ENCODE results near the gene CYBC1. TPM values are rescaled to one million over a fixed set of nuclear protein-coding genes. Genes with fewer than 3 reads are reported as not detected.
A peak's percentile ranks its signal among the peaks of the same experiment; 100 is the strongest.

Gene CYBC1
- 71.4 and 106 TPM in 2 replicates for total RNA-seq (2014; rRNA removed; shearing (Covaris generic))

DNA sequence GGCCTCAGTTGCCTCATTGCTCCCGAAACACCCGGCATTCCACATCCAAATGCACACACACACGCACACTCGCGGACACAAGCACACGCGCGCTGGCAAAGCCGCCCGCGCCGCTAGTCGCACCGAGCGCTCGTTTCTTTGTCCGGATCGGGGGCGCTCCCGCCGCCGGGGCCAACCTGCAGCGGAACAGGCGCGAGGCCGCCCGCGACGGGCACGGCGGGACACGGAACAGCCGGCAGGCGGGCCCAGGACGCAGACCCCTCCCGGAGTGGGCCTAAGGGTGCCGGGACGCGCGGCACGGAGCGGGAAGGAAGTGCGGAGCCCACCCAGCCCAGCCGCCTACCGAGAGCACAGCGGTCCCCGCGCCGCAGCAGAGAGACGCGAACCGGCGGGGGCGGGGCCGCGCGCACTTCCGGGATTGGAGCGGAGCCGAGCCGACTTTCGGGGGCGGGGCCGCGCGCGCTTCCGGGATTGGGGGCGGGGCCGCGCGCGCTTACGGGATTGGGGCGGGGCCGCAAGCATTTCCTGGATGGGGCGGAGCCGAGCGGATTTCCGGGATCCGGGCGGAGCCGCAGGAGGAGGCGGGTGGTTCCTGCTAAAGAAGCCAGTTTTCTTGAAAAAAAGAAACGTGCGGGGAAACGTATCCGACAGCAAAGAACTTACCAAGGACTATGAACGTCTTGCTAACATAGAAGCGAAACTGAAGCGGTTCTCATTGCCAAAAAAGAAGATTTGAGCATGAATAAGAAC lies at the start of gene CYBC1:
Gene CYBC1, minus strand, starts transcription at position 396 of the 750 bp plus-strand sequence. CDS start 1,498 bp downstream, outside the sequence.
- H3K4me1 ChIP-seq (replicated peaks) = peaks cover 21% of the 10 kb centered on the region

GRCh38 chr17:82497483-82498405 lies 47.2 kb upstream of the CYBC1 start:
- no peaks in the 10 kb centered on the region for H3K9me3 ChIP-seq (replicated peaks)
- peak in 1 of 2 experiments; percentile 74 for DNase-seq (ENCODE audit: low read depth in 1 of 2, low spot score in 2 of 2)
- peak overlapping the region; percentile 61 for H3K4me3 ChIP-seq
- H3K4me1 ChIP-seq (replicated peaks) = peaks cover 30% of the 10 kb centered on the region
- H3K27me3 ChIP-seq (replicated peaks) = no peaks in the 10 kb centered on the region
- no peaks in the 10 kb centered on the region for H3K36me3 ChIP-seq
- peak overlapping the region; percentile 75 for H3K27ac ChIP-seq

More for the DNA sequence above, at the start of gene CYBC1:
- DNase-seq (ENCODE audit: low read depth in 1 of 2, low spot score in 2 of 2) = peak; percentile 93 to 96
- H3K27ac ChIP-seq = peak within 1 kb of the TSS; percentile 63
- H3K4me3 ChIP-seq = peak within 1 kb of the TSS; percentile 99
- H3K36me3 ChIP-seq = peaks cover 31% of the 10 kb centered on the region
- 0 out of 2 replicates have a peak, but pooled peaks cover 3% of the 10 kb centered on the region for H3K9me3 ChIP-seq (replicated peaks)
- H3K27me3 ChIP-seq (replicated peaks) = no peaks in the 10 kb centered on the region

GRCh38 chr17:82496529-82497434 lies 46.2 kb upstream of the CYBC1 start:
- H3K27me3 ChIP-seq (replicated peaks) = no peaks in the 10 kb centered on the region
- H3K36me3 ChIP-seq = no peaks in the 10 kb centered on the region
- DNase-seq (ENCODE audit: low read depth in 1 of 2, low spot score in 2 of 2) = peak; percentile 94 to 99
- H3K27ac ChIP-seq = peak overlapping the region; percentile 69
- peaks cover 34% of the 10 kb centered on the region for H3K4me1 ChIP-seq (replicated peaks)
- peak overlapping the region; percentile 61 for H3K4me3 ChIP-seq
- H3K9me3 ChIP-seq (replicated peaks) = no peaks in the 10 kb centered on the region

DNA sequence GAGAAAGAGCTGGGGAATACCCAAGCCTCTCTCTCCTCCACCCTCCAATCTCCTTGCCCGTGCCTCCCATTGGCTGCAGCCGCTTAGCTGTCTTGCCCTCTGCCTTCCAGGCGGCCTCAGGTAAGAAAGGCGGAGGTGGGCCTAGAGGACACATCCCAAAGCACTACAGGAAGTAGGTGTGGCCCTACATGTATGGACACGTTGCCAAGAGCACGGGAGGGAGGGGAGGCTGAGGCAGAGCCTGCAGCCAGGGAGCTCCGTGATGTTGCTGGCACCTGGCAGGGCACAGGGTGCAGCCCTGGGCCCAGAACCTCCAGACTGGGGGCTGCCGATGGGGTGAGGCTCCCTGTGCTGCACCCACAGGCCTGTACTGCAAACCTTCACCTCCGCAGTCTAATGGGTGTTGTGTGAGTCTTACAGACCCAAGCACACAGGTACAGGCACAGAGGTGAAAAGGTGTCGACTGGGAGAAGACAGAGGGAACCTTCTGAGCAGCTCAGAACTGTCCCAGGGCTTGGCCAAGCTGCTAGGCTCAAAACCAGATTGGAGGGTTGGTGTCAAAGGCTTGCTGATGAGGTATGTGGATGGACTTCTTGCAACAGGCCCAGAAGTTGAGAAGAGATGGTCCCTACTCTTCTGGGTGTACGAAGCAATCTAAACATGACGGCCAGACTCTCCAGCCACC lies 45.4 kb upstream of the CYBC1 start:
- no peaks in the 10 kb centered on the region for H3K9me3 ChIP-seq (replicated peaks)
- H3K27me3 ChIP-seq (replicated peaks) = no peaks in the 10 kb centered on the region
- peaks cover 34% of the 10 kb centered on the region for H3K4me1 ChIP-seq (replicated peaks)
- no peaks in the 10 kb centered on the region for H3K36me3 ChIP-seq
- no peak for DNase-seq (ENCODE audit: low read depth in 1 of 2, low spot score in 2 of 2)
- no peak overlapping the region for H3K4me3 ChIP-seq
- H3K27ac ChIP-seq = no peak overlapping the region

DNA sequence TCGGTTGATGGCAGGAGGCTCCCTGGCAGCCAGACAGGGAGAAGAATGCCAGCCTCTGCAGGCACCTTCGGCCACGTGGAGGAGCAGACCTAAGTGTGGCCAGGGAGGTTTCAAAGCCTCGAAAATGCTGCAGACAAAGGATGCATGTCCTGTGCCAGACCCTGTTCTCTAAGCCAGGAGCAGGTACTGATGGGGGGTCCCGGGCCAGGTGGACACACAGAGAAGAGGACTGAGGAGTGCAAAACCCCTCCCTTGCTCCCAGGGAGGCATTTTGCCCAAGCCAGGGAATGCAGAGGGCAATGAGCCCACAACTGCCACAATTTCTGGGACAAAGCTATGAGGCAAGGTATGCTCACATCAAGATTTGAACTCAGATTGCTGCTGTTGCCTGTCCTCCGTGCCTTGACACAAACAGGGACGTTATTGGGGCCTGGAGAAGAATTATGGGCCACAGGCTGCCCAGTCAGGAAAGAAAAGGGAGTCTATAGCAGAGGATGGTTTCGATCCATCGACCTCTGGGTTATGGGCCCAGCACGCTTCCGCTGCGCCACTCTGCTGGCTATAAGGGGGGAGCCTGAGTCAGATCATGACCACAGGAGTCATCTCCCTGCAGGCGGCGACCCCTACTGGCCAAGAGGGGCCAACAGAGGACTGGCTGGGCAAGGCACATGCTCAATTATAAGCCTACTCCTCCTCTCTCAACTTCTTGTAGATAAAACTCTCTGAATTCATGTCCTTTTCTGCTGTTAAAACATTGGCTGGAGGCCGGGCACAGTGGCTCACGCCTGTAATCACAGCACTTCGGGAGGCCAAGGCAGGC lies 43.9 kb upstream of the CYBC1 start:
- H3K4me1 ChIP-seq (replicated peaks) = peaks cover 34% of the 10 kb centered on the region
- peak; percentile 98 to 100 for DNase-seq (ENCODE audit: low read depth in 1 of 2, low spot score in 2 of 2)
- peak overlapping the region; percentile 35; the same call in 1 of the 2 replicates for H3K27ac ChIP-seq
- no peaks in the 10 kb centered on the region for H3K9me3 ChIP-seq (replicated peaks)
- H3K36me3 ChIP-seq = no peaks in the 10 kb centered on the region
- no peak overlapping the region for H3K4me3 ChIP-seq
- no peaks in the 10 kb centered on the region for H3K27me3 ChIP-seq (replicated peaks)

GRCh38 chr17:82493226-82493781 lies 42.8 kb upstream of the CYBC1 start:
- Histone ChIP-seq H3K27me3 (replicated peaks) (no peaks in the 10 kb centered on the region), H3K36me3 (peaks cover 7% of the 10 kb centered on the region; the same call in 1 of the 2 replicates), H3K4me3 (no peak overlapping the region), H3K9me3 (replicated peaks) (no peaks in the 10 kb centered on the region), H3K4me1 (replicated peaks) (peaks cover 34% of the 10 kb centered on the region), H3K27ac (peak overlapping the region; percentile 36; the same call in 1 of the 2 replicates)
- DNase-seq (ENCODE audit: low read depth in 1 of 2, low spot score in 2 of 2) = no peak

- no peaks in the 10 kb centered on the region for H3K9me3 ChIP-seq (replicated peaks)
- peaks cover 10% of the 10 kb centered on the region for H3K36me3 ChIP-seq
- peak overlapping the region; percentile 36; the same call in 1 of the 2 replicates for H3K27ac ChIP-seq
- H3K4me1 ChIP-seq (replicated peaks) = peaks cover 30% of the 10 kb centered on the region
- H3K4me3 ChIP-seq = no peak overlapping the region
- H3K27me3 ChIP-seq (replicated peaks) = no peaks in the 10 kb centered on the region
- peak; percentile 55 to 72 for DNase-seq (ENCODE audit: low read depth in 1 of 2, low spot score in 2 of 2)
Measured at GRCh38 chr17:82492643-82493225, 42.2 kb upstream of the CYBC1 start.

DNA sequence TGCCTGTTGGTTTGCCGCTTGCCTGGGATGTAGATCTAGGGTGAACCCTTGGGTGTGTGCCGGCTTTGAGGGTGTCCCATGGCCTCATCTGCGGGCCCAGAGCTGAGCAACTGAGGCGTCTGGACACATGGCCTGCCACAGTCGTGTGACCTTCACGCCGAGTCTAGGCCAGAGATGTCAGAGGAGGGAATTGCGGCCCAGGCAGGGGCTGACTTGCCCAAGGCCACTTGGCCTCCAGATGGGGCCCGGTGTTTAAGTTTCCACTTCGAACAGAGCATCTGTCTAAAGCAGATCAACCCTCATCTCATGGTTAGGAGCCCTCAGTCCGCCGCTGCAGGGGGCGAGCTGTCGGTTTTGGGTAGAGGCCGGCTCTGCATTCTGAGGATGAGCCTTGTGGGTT lies 41.0 kb upstream of the CYBC1 start:
- no peak for DNase-seq (ENCODE audit: low read depth in 1 of 2, low spot score in 2 of 2)
- Histone ChIP-seq H3K27me3 (replicated peaks) (no peaks in the 10 kb centered on the region), H3K4me1 (replicated peaks) (peaks cover 21% of the 10 kb centered on the region), H3K36me3 (peaks cover 20% of the 10 kb centered on the region), H3K27ac (no peak overlapping the region), H3K4me3 (no peak overlapping the region), H3K9me3 (replicated peaks) (no peaks in the 10 kb centered on the region)

GRCh38 chr17:82491196-82491530 lies 40.6 kb upstream of the CYBC1 start:
- DNase-seq (ENCODE audit: low read depth in 1 of 2, low spot score in 2 of 2) = no peak
- H3K27ac ChIP-seq = no peak overlapping the region
- peaks cover 18% of the 10 kb centered on the region for H3K4me1 ChIP-seq (replicated peaks)
- H3K4me3 ChIP-seq = no peak overlapping the region
- no peaks in the 10 kb centered on the region for H3K27me3 ChIP-seq (replicated peaks)
- H3K36me3 ChIP-seq = peaks cover 24% of the 10 kb centered on the region
- H3K9me3 ChIP-seq (replicated peaks) = no peaks in the 10 kb centered on the region

GRCh38 chr17:82490512-82491195 lies 40.1 kb upstream of the CYBC1 start:
- no peak overlapping the region for H3K27ac ChIP-seq
- peaks cover 18% of the 10 kb centered on the region for H3K4me1 ChIP-seq (replicated peaks)
- no peak for DNase-seq (ENCODE audit: low read depth in 1 of 2, low spot score in 2 of 2)
- H3K4me3 ChIP-seq = no peak overlapping the region
- H3K9me3 ChIP-seq (replicated peaks) = no peaks in the 10 kb centered on the region
- peaks cover 29% of the 10 kb centered on the region for H3K36me3 ChIP-seq
- H3K27me3 ChIP-seq (replicated peaks) = no peaks in the 10 kb centered on the region

DNA sequence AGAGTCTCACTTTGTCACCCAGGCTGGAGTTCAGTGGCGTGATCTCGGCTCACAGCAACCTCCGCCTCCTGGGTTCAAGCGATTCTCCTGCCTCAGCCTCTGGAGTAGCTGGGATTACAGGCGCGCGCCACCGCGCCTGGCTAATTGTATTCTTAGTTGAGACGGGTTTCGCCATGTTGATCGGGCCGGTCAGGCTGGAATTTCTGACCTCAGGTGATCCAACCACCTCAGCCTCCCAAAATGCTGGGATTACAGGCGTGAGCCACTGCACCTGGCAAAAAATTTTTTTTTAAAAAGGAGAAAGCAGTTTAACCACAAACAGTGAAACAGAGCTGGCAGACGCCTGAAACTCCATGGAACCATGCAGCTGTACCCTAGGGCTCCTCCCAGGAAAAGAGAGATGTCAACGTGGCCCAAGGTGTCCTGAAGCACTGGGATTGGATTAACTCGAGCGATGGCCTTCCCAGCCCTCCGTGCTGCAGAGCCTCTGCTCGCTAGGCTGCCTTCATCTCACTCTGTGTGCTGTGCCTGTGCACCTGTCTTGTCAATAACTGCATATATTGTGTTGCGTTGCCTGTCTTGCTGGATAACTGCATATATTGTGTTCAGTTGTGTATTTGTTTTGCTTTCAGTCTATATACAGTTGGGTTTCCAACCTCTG lies 39.4 kb upstream of the CYBC1 start:
- H3K4me3 ChIP-seq = no peak overlapping the region
- no peaks in the 10 kb centered on the region for H3K27me3 ChIP-seq (replicated peaks)
- H3K36me3 ChIP-seq = peaks cover 36% of the 10 kb centered on the region
- no peaks in the 10 kb centered on the region for H3K9me3 ChIP-seq (replicated peaks)
- DNase-seq (ENCODE audit: low read depth in 1 of 2, low spot score in 2 of 2) = no peak
- H3K27ac ChIP-seq = no peak overlapping the region
- H3K4me1 ChIP-seq (replicated peaks) = peaks cover 18% of the 10 kb centered on the region

All from SJSA1 (cell line).